Fibroblast of lung (primary cell): ENCODE measurements around the gene CD320. TPM values are rescaled to one million over a fixed set of nuclear protein-coding genes. Genes with fewer than 3 reads are reported as not detected.

Experiments
- DNase-seq, 2 donors: peaks; one replicate each; pipeline versions ENCODE4 v3.0.0 to v3.0.0-alpha.2; 2010; ENCODE audit warnings: low read depth in 2 of 2
- H2AFZ ChIP-seq: 2 replicates; pipeline ENCODE4 v1.5.1; 2012; ENCODE audit warnings: low read length, control low read depth, inconsistent platforms
- H3K27ac ChIP-seq: 2 replicates; pipeline ENCODE4 v1.5.1; 2011; ENCODE audit warnings: low read length, control low read depth; ENCODE audit not compliant: insufficient read depth
- H3K27me3 ChIP-seq: 2 replicates; pipeline ENCODE4 v1.5.1; 2011; ENCODE audit warnings: mild to moderate bottlenecking, low read length; ENCODE audit not compliant: control insufficient read depth, insufficient read depth
- H3K36me3 ChIP-seq: 2 replicates; pipeline ENCODE4 v1.5.1; 2011; ENCODE audit warnings: low read length; ENCODE audit not compliant: control insufficient read depth, insufficient read depth
- H3K4me1 ChIP-seq: 2 replicates; pipeline ENCODE4 v1.5.1; 2011; ENCODE audit warnings: low read length; ENCODE audit not compliant: control insufficient read depth, insufficient read depth; ENCODE audit errors: extremely low read depth
- H3K4me2 ChIP-seq: 2 replicates; pipeline ENCODE4 v1.5.1; 2011; ENCODE audit warnings: low read length, control low read depth; ENCODE audit not compliant: insufficient read depth; ENCODE audit errors: extremely low read depth
- H3K4me3 ChIP-seq, 4 experiments: fragments of 200-600 bp in 1 of 4; sonication (generic) in 1 of 4; replicated peaks in 1 of 4; 2 replicates each; pipeline ENCODE4 v1.5.1; 2011 to 2016; ENCODE audit warnings: low read length in 4 of 4, low read depth in 3 of 4, mild to moderate bottlenecking in 3 of 4, control low read depth in 2 of 4, inconsistent platforms in 1 of 4, mixed read lengths in 1 of 4; ENCODE audit not compliant: insufficient read depth in 1 of 4; ENCODE audit errors: control extremely low read depth in 1 of 4
- H3K79me2 ChIP-seq: 2 replicates; pipeline ENCODE4 v1.5.1; 2012; ENCODE audit warnings: mild to moderate bottlenecking, low read length, inconsistent platforms; ENCODE audit not compliant: control insufficient read depth, insufficient read depth
- H3K9ac ChIP-seq: 2 replicates; pipeline ENCODE4 v1.5.1; 2011; ENCODE audit warnings: mild to moderate bottlenecking, low read length, control low read depth; ENCODE audit not compliant: insufficient read depth
- H3K9me3 ChIP-seq: 2 replicates; pipeline ENCODE4 v1.5.1; 2012; ENCODE audit warnings: low read depth, low read length; ENCODE audit not compliant: control insufficient read depth, insufficient read depth
- H4K20me1 ChIP-seq: 2 replicates; pipeline ENCODE4 v1.5.1; 2011; ENCODE audit warnings: low read length; ENCODE audit not compliant: control insufficient read depth, insufficient read depth; ENCODE audit errors: extremely low read depth
- EZH2 ChIP-seq: IDR thresholded peaks from 2 replicates; pipeline ENCODE4 v1.5.1; 2012; ENCODE audit warnings: low read length, control low read depth, mild to moderate bottlenecking; ENCODE audit errors: missing control alignments
- polyA plus RNA-seq, 2 donors: library from polyadenylated mRNA; depleted of rRNA in 1 of 2; stranded (reverse) in 1 of 2; unstranded in 1 of 2; fragments of >200 nt; gene quantifications; 2 replicates each; pipeline ENCODE4 v1.2.1, GENCODE V29; 2011 to 2012; ENCODE audit warnings: missing spikeins in 1 of 2
- total RNA-seq: library from RNA; depleted of rRNA; stranded (reverse); fragments of >200 nt; gene quantifications from 2 replicates; pipeline ENCODE4 v1.2.1, GENCODE V29; 2014
- TF ChIP-seq, protein P1 (sequence below), 2 donors: IDR thresholded peaks in 1 of 2; conservative IDR thresholded peaks in 1 of 2; 1 replicate in 1 of 2; 2 replicates in 1 of 2; pipeline ENCODE4 v1.5.1; 2011 to 2012; ENCODE audit warnings: low read length in 2 of 2, control low read depth in 1 of 2, inconsistent platforms in 1 of 2, low read depth in 1 of 2, mild to moderate bottlenecking in 1 of 2

CD320 gene
- total and polyA plus RNA-seq, 2 donors (not counting 1 experiment from before 2014, with no cell fraction given): 13.9 to 22.6 TPM

DNA sequence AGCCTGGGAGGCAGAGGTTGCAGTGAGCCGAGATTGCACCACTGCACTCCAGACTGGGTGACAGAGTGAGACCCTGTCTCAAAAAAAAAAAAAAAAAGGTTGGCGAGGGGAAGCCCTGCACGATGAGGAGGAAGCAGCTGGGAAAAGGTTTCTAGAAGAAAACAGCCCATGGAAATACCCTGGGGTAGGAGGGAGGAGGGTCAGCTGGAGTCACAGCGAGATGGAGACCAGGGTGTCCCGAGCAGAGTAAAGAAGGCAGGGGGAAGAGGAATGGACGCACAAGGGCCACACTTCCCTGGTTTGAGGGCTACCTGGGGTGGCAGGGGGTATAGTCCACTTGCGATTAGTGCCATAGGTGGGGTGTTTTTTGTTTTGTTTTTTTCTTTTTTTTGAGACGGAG, 28.5 kb upstream of the CD320 start:
- Histone ChIP-seq H3K4me1 (peaks cover 3% of the 10 kb centered on the region), H2AFZ (no peak overlapping the region), H3K9me3 (no peaks in the 10 kb centered on the region), H3K9ac (no peak overlapping the region), H3K27me3 (peaks cover 24% of the 10 kb centered on the region), H3K4me3 (no peak overlapping the region), H3K79me2 (no peaks in the 10 kb centered on the region), H3K27ac (no peak overlapping the region), H3K36me3 (no peaks in the 10 kb centered on the region), H3K4me2 (no peak overlapping the region), H4K20me1 (no peaks in the 10 kb centered on the region)
- TF ChIP-seq EZH2: no peak
- TF ChIP-seq, protein P1, sequence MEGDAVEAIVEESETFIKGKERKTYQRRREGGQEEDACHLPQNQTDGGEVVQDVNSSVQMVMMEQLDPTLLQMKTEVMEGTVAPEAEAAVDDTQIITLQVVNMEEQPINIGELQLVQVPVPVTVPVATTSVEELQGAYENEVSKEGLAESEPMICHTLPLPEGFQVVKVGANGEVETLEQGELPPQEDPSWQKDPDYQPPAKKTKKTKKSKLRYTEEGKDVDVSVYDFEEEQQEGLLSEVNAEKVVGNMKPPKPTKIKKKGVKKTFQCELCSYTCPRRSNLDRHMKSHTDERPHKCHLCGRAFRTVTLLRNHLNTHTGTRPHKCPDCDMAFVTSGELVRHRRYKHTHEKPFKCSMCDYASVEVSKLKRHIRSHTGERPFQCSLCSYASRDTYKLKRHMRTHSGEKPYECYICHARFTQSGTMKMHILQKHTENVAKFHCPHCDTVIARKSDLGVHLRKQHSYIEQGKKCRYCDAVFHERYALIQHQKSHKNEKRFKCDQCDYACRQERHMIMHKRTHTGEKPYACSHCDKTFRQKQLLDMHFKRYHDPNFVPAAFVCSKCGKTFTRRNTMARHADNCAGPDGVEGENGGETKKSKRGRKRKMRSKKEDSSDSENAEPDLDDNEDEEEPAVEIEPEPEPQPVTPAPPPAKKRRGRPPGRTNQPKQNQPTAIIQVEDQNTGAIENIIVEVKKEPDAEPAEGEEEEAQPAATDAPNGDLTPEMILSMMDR (conservative IDR thresholded peaks at IDR 0.05 in 1 of 2, IDR thresholded peaks at IDR 0.05 in 1 of 2; ENCODE audit: low read depth in 1 of 2, low read length in 2 of 2): no peak
- no peak for DNase-seq

DNA sequence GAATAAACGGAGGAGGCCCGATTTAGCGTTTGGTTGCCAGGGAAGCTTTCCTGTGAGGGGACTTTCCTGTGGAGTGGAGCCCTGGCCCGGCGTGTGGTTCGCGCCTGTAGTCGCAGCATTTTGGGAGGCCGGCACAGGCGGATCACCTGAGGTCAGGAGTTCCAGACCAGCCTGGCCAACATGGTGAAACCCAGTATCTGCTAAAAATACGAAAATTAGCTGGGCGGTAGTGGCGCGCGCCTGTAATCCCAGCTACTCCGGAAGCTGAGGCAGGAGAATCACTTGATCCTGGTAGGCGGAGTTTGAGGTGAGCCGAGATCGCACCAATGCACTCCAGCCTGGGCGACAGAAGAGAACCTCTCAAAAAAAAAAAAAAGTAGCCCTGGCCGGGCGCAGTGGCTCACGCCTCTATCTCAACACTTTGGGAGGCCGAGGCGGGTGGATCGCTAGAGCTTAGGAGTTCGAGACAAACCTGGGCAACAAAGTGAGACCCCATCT, 28.0 kb upstream of the CD320 start:
- Histone ChIP-seq H3K27ac (no peak overlapping the region), H2AFZ (no peak overlapping the region), H3K9me3 (no peaks in the 10 kb centered on the region), H3K27me3 (peaks cover 24% of the 10 kb centered on the region), H4K20me1 (no peaks in the 10 kb centered on the region), H3K4me2 (no peak overlapping the region), H3K4me1 (peaks cover 3% of the 10 kb centered on the region), H3K9ac (no peak overlapping the region), H3K79me2 (no peaks in the 10 kb centered on the region), H3K36me3 (no peaks in the 10 kb centered on the region), H3K4me3 (no peak overlapping the region)
- DNase-seq: no peak
- TF ChIP-seq, protein P1 (conservative IDR thresholded peaks at IDR 0.05 in 1 of 2, IDR thresholded peaks at IDR 0.05 in 1 of 2; ENCODE audit: low read depth in 1 of 2, low read length in 2 of 2): no peak
- no peak for TF ChIP-seq EZH2

- Histone ChIP-seq H3K9ac (no peak overlapping the region), H3K27me3 (peaks cover 24% of the 10 kb centered on the region), H3K36me3 (no peaks in the 10 kb centered on the region), H3K27ac (no peak overlapping the region), H3K4me1 (no peaks in the 10 kb centered on the region), H4K20me1 (no peaks in the 10 kb centered on the region), H3K4me2 (peak overlapping the region; percentile 35), H3K9me3 (no peaks in the 10 kb centered on the region), H3K79me2 (no peaks in the 10 kb centered on the region), H3K4me3 (no peak overlapping the region), H2AFZ (no peak overlapping the region)
- TF ChIP-seq, protein P1 (conservative IDR thresholded peaks at IDR 0.05 in 1 of 2, IDR thresholded peaks at IDR 0.05 in 1 of 2; ENCODE audit: low read depth in 1 of 2, low read length in 2 of 2): no peak
- TF ChIP-seq EZH2: no peak
- no peak for DNase-seq
These were observed 27.3 kb upstream of the CD320 start for GRCh38 chr19:8335343-8336071.
